GM18502 (cell line): Measurements from ENCODE around the gene NFAM1.

Experiments used
- ATAC-seq: cut with Tn5 transposase; IDR thresholded peaks from one replicate; pipeline ENCODE4 v1.9.1; 2021; ENCODE audit warnings: mild to moderate bottlenecking; ENCODE audit not compliant: unreplicated experiment, poor library complexity

The NFAM1 gene

DNA sequence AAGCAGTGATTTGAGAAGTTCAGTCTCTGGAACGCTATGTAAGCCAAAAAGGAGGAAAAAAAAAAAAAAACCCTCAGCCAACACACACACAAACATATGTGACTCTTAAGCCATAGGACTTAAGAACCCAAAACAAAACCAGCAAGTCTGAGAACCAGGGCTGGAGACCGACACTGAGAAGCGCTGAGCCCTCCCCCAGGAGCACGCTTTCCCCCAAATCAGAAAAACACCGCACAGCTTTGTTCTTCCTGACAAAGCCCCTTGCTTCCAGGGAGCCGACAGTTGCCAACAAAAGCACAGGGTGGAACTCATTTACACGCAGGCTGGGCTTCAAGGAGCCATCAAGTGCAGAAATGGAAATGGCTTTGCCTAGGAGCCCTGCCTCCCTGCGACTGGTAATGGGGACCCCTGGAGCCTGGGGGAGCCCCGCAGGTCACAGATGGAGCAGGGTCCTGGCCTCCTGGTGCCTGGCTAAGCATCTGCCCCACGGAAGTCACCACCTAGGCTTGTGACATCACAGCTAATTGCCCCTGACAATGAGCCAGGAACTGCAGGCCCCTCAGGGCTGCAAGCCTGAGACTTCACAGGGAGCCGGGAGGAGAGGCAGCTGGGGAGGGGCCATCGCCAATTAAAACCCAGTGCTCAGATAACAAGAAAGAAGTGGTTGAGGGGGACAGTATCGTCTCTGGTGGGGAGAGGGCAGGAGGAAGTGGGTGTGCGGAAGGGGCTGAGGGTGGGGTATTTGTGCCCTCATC, 66.9 kb downstream of the NFAM1 start:
- no peak for ATAC-seq

DNA sequence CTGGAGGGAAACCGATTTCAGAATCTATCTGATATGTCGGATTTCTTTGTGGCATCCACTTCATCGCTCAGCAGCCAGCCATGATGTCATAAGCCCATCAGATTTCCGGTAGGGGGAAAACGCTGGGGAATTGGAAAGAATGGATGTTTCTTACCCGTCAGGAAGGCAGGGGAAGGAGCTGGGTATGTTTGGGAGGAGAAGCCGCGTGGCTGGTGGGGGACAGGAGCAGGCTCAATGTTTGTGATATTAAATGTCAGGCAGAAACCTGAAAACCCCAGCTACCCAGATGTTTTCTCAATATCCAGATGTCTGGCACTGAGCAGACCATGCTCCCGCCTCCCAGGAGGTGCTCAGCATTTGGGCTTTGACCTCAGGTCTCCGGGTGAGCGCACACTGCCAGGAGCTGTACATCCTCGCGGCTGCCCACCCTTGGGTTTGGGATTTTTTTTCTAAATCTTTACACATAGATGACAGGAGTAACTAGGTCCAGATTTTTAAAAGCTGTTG, 67.5 kb downstream of the NFAM1 start:
- no peak for ATAC-seq

DNA sequence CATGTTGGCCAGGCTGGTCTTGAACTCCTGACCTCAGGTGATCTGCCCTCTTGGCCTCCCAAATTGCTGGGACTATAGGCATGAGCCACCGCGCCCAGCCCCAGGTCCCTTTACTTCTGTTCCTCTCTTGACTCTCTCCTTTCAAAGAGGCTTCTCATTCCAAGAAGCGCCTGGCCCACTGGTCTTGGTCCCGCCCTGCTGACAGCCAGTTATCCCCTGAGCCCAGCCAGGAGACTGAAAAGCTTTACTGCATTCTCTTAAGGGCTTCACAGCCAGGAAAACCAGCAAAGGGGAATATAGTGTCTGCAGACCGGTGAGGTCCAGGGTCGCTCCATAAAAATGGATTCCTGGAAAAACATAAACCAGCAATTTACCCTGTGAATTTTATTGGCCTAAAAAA, 68.3 kb downstream of the NFAM1 start:
- ATAC-seq: no peak

DNA sequence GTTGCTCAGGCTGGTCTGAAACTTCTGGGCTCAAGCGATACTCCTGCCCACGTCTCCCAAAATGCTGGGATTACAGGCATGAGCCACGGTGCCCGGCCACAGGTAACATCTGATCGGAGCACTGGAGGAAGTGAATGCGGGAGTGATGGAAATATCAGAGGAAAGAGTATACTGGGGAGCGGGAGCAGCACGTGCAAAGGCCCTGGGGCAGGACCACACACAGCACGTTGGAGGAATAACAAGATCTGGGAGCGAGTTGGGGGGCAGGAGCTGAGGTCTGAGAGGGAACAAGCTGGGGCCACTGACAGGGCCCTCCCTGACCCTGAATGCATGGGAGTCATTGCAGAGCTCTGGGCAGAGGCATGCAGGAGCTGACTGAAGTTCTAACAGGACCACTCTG, 70.7 kb downstream of the NFAM1 start:
- no peak for ATAC-seq

DNA sequence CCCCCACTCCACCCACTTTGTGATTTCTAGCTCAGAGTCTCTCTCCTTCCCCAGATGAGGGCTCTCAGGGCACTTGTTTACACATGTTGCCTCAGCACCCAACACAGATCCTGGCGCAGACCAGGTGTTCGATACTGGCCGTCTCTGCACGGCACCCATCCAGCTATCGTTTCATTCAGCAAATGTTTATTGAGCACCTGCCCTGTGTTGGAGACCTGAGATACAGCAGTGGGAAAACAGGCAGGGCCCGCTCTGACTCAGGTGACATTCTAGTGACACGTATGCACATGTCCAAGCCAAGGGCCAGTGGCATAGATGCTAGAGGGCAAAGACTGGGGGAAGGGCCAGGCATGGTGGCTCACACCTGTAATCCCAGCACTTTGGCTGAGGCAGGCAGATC, 71.9 kb downstream of the NFAM1 start:
- ATAC-seq: no peak

DNA sequence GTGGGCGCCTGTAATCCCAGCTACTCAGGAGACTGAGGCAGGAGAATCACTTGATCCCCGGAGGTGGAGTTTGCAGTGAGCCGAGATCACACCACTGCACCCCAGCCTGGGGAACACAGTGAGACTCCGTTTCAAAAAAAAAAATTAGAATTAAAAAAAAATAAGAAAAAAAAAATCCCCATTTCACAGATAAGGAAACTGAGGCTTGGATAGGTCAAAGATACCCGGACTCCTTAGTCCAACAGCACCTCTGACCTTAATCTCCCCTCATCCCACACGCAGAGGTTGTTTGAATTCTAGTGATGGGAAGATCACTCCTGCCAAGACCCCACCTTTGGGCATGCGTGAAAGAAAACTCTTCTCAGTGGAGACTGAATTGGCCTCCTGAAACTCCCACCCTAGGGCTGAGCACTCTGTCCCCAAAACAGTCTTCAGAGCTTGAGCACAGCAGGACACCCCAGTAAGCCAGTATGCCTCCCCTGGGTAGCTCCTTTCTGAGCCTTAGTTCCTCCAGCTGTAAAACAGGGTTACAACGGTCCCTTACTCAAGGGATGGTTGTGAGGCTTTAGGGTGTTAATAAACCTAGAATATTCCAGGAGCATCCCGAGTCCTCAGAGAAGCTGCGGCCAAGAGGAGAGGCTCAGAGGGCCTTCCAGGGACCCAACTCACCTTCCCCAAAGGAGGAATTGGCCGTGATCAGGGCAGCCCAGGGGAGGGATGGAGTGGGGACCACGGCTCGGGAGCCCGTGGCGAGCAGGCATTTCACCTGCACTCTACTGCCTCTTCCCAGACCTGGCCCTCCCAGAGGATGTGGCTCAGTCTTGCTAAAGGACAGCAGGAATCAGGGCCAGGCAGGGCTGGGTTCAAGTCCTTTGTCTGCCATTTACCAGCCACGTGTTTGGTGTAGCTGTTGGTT, 73.3 kb downstream of the NFAM1 start:
- no peak for ATAC-seq

DNA sequence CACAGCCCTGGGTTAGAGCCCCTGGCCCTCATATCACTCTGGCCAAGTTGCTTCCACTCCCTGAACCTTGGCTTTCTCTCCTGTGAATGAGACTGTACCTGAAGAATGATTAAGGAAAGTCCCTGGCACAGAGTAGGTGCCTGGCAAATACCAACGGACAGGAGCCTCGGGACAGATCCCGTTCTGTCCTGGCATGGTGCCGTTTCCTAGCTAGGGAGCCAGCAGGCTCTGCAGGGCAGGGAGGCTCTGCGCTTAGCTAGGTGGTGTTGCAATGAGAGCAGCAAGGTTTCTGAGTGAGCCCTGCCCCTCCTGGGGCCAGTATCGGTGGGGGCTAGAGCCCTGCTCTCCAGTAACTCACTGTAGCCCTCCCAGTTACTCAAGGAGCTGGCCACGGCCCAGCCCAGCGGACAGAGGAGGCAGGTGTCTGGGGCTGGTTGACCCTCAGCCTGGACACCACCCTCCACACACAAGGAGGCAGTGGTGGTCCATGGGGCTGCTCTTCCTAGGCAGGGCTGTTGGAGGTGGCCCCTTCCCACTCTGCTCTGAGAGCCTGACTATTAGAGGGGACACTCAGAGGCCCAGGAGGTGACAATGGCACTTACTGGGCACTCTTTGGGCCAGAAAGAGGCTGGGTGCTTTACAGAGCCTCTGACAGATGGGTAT, 74.4 kb downstream of the NFAM1 start:
- no peak for ATAC-seq

DNA sequence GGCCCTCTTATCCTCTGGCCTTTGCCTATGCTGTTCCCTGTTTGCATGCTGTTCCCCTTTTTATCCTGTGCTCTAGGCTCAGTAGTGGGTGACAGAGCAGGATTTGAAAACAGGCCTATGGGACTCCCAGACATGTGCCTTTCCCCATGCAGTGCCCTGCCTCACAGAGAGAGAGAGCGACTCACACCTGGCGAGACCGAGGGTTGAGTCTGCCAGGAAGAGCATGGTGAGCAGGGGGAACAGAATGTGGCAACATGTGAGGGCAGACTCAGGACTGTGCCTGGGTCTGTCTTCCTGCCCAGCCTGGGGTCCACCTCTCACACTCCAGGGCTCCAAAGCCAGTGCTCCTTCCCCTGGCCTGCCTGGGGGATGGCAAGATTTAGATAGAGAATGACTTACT, 75.0 kb downstream of the NFAM1 start:
- ATAC-seq: no peak

DNA sequence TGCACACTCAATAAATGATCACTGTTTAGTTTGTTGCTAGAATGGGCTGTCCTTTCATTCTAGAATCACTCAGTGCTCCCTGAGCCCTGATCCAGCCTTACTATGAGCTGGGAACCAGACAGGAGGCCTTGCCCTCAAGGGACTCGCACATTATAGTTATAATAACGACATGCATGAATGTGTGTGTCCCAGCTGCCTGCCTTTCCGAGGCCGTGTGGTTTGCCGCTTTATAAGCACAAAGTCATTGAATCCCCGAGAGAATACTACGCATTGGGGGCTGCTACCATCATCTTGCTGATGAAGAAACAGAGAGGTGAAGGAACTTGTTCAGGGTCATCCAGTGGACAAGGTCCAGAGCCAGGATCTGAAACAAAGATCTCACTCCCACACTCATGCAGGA, 75.7 kb downstream of the NFAM1 start:
- no peak for ATAC-seq

DNA sequence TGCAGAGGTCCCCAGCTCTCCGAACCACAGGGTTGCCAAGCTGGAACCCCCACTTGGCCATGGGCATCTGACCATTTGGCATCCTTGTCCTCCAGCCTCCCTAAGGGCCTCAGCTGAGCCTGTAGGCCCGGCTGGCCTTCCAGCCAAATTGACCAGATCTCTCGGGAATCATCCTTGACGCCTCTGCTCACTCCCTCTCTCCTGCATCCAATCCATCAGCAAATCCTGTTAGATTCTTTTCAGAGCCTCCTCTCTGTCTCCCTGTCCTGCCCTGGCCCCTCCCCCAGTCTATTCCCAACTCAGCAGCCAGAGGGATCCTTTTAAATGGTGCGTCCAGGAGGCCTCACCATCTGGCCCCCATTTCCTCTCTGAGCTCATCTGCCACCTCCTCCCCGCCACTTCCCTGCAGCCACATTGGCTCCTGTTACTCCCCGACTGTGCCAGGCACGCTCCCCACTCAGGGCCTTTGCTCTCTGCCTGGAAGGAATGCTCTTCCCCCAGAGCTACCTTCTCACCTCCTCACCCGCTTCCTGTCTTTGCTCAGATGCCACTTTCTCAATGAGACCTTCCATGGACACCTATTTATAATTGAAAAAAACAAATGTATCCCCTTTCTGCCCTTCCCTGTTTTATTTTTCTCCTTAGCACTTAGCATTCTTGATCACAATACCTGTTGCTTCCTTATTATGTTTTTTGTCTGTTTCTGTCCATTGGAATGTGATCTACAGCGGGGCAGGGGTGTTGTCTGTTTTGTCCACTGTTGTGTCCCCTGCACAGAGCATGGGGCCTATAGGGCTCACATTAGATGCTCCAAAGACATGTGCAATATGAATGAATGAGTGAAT, 78.1 kb downstream of the NFAM1 start:
- no peak for ATAC-seq

DNA sequence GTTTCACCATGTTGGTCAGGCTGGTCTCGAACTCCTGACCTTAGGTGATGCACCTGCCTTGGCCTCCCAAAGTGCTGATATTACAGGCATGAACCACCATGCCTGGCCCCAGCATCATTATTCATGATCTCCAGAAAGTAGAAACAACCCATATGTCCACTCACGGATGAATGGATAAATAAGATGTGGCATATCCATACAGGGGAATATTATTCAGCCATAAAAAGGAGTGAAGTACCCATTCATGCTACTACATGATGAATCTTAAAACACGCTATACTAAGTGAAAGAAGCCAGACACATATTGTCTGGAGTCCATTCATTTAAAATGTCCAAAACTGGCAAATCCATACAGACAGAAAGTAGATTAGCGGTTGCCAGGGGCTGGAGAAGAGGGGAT, 81.8 kb downstream of the NFAM1 start:
- no peak for ATAC-seq

DNA sequence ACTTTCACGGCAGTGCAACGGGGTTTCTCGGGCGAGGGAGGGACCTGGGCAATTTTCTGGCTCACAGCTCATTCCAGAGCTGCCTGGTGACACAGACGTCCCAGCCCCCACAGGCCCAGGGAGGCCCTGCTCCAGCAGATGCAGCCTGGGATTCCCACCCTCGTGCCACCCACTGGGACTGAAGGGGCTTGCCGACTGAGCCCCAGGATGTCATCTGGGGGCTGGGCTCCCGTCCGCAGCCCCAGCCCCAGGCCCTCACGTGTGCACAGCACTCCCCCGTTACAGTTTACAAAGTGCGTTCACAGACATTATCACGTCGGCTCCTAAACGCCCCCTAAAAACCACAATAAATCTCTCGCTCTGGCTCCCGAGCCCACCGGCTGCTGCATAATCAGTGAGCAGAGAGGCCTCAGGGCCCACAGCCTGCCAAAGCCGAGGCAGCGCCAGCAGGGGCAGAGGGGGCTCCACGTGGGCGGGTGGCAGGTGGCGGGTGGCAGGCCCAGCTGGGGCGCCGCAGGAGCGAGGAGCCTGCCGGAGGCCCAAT, 84.8 kb downstream of the NFAM1 start:
- no peak for ATAC-seq

DNA sequence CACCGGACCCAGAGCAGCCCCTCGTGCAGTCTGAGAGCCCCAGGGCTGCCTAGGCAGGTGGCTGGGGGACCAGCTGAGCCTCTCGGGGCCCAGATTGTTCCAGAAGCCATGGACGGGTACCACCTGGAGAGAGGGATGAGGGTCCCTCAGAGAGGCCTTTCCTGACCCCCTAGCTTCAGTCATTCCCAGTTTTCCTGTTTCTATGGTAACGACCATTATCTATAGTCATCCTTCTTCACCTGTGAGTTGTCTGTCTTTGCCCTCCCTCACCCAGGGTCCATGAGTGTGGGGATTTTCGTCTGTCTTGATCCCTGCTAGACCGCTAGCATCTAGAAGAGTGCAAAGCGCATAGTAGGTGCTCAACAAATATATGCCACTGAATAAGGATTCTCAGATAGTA, 85.5 kb downstream of the NFAM1 start:
- no peak for ATAC-seq

DNA sequence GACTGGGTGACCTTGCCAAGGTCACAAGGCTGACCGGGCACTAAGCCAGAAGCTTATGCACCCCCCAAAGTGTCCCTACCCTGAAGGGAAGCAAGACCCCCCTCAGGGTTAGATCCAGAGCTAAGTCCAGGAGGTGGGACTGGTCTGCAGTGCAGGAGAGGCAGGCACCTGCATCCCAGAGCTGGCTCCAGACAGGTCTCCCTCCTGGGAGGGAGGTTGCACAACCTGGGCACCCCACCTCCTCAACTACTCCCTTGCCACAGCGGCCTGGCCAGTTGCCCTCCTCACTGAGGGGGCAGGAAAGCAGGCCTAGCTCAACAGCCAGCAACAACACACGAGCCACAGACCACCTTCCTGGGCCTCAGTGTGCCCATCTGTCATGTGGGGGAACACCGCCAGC, 86.7 kb downstream of the NFAM1 start:
- no peak for ATAC-seq

DNA sequence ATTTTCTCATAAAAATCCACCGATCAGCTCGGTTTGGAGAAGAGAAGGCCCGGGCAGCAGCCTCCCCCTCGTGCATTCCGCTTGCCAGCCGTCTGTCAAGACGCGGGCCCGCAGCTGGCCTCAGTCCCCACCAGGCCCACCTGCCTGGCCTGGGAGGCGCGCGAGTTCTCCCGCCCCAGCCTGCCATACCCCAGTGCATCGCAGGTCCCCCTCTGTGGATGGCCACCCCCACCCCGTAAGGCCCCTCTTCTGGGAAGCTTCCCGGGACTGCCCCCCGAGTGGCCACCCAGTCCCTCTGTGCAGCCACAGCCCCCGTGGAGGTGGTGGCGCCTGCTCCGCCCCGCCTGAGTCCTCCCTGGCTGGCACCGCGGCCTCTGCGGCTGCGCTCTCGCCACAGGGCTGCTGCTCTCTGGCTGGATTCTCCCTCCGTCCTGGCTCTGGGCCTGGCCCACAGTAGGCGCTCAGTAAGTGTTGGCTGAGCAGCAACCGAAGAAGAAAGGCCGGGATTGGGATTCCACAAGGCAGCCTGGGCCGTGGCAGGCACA, 87.8 kb downstream of the NFAM1 start:
- no peak for ATAC-seq

DNA sequence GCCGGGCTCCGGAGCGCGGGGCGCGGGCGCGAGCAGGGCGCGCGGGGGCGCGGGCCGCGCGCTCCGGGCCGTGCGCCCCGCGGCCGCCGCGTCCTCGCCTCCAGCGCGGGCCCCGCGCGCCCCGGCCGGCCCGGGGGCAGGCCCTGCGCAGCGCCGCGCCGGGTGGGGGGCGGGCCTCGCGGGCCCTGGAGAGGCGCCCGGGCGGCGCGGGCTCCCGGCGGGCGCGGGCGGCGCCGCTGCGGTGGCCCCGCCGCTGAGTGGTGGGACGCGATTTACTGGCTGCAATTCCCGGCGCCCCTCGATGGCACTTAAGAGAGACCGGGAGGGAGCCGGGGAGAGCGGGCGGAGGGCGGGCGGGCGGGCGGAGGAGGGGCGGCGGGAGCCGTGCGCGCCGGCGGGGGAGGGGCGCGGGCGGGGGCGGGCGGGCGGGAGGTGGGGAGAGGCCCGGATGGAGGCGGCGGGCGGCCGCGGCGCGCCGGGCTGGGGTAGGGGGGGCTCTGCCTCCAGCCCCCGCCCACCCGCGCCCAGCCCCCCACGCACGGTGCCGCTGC, 88.6 kb downstream of the NFAM1 start:
- no peak for ATAC-seq

DNA sequence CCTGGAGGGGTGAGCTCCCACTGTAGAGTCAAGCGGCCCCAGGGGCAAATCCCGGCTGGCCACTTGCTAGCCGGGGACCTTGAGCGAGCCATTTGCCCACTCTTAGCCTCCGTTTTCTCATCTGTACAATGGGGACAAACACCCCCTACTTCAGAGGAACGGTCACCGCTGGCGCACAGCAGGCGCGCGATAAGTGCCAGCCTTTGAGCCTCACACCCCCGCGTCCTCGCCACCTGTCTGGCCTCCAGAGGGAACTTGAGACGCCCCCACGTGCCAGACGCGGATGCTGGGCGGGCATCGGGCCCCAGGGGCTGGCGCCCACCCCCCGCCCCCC, 89.1 kb downstream of the NFAM1 start:
- ATAC-seq: no peak

DNA sequence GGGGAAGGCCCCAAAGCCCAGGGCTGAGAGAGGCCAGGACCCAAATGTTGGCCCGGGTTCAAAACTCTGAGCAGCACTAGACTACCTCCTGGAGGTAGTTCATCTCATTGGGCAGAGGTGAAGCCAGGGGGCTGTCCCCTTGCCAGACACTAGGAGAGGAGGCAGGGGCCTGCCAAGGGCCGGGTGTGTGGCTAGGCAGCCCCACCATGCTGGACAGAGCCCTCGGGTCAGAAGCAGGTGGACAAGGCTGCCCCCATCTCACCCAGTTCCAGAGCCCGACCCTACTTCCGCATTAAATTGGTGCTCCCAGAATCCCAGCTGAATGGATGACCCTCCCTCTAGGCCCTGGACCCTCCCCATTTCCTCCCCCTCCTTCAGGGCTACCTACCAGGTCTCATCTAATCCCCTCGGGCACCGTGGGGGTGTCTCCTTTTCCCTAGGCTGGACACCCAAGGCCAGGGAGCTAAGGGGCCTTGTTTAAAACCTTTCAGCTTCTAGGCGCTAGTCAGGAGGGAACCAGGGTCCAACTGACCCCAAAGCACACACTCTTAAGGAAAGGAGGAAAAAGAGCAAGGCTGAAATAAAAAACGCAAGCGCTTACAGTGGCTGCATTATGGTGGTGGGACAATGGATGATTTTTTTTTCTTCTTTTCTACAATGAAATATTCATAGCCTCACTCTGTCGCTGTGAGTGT, 89.6 kb downstream of the NFAM1 start:
- ATAC-seq: no peak

DNA sequence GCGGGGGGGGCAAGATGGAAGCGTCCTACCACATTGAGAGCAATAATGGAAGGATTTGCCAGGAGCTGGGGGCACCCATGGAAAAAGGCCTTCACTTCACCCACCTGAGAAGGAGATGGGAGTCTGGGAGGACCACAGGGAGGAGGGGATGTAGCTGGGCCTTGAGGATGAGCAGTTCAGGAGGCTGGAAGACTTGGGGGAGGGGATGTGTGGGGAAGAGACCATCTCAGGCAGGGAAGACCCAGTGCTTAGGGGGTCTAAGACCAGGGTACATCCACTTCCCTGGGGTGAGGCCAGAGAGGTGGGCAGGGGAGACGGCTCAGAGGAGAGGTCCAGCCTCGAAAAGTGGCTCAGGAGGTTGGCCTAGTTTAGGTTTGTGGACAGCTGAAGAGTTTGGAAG, 90.4 kb downstream of the NFAM1 start:
- no peak for ATAC-seq
